K562 (cell line): ENCODE data around the gene TMEM88. TPM values are rescaled to one million over a fixed set of nuclear protein-coding genes. Genes with fewer than 3 reads are reported as not detected.

Source experiments
- BACH1 ChIP-seq: fragments of 200-800 bp; sonication (Bioruptor generic); IDR thresholded peaks from 2 replicates; pipeline ENCODE4 v1.6.1; 2016; ENCODE audit warnings: missing genetic modification characterization, missing compliant biosample characterization
- CAMTA2 ChIP-seq: fragments of 250-450 bp; sonication (Bioruptor Pico); conservative IDR thresholded peaks from 2 replicates; pipeline ENCODE4 v1.5.1; 2022
- CCNT2 ChIP-seq: IDR thresholded peaks from 2 replicates; pipeline ENCODE4 v1.6.1; 2011; ENCODE audit warnings: borderline replicate concordance, low read depth, mild to moderate bottlenecking, moderate library complexity, mixed read lengths, low read length; ENCODE audit not compliant: insufficient read length; ENCODE audit errors: extremely low read depth
- DACH1 ChIP-seq: fragments of 450-650 bp; IDR thresholded peaks from 2 replicates; pipeline ENCODE4 v1.6.1; 2018; ENCODE audit not compliant: partially characterized antibody
- ETS2 ChIP-seq: IDR thresholded peaks from 2 replicates; pipeline ENCODE4 v1.6.1; 2016; ENCODE audit warnings: borderline replicate concordance, missing genetic modification characterization, mild to moderate bottlenecking, moderate library complexity, missing compliant biosample characterization; ENCODE audit not compliant: poor library complexity, severe bottlenecking
- GATAD2A ChIP-seq: fragments of 450-650 bp; IDR thresholded peaks from 2 replicates; pipeline ENCODE4 v1.6.1; 2017
- IRF2 ChIP-seq: sonication (generic); formaldehyde crosslinking; IDR thresholded peaks from 2 replicates; pipeline ENCODE4 v1.8.1; 2022; ENCODE audit warnings: mild to moderate bottlenecking, missing genetic modification reagents
- MAZ ChIP-seq, 2 experiments: fragments of 450-650 bp in 1 of 2; sonication (generic) in 1 of 2; formaldehyde crosslinking; IDR thresholded peaks in 1 of 2; conservative IDR thresholded peaks in 1 of 2; 2 replicates each; pipeline versions ENCODE4 v1.4.0 to v1.5.0; 2020; ENCODE audit warnings: mild to moderate bottlenecking in 1 of 2, missing genetic modification reagents in 1 of 2
- POLR2B ChIP-seq: fragments of 450-650 bp; IDR thresholded peaks from 2 replicates; pipeline ENCODE4 v1.6.1; 2018; ENCODE audit warnings: low read depth; ENCODE audit not compliant: partially characterized antibody
- RBBP5 ChIP-seq: fragments of 200-600 bp; sonication (generic); IDR thresholded peaks from 2 replicates; pipeline ENCODE4 v1.6.1; 2012; ENCODE audit warnings: borderline replicate concordance, mild to moderate bottlenecking, low read length, control low read depth, inconsistent platforms; ENCODE audit not compliant: insufficient read depth, poor library complexity, severe bottlenecking
- RFX1 ChIP-seq: fragments of 450-650 bp; IDR thresholded peaks from 2 replicates; pipeline ENCODE4 v1.6.1; 2016; ENCODE audit warnings: mild to moderate bottlenecking, moderate library complexity
- SRF ChIP-seq, 2 experiments: fragments of 250-450, 450-650 bp in 1 of 2; sonication (Bioruptor Pico) in 1 of 2; sonication (generic) in 1 of 2; formaldehyde crosslinking; IDR thresholded peaks; 2 replicates each; pipeline versions ENCODE4 v1.5.0 to v1.5.1; 2020 to 2022; ENCODE audit warnings: mild to moderate bottlenecking in 1 of 2, missing genetic modification reagents in 1 of 2
- XRCC5 ChIP-seq: fragments of 200-400 bp; formaldehyde crosslinking; IDR thresholded peaks from 2 replicates; pipeline ENCODE4 v1.6.1; 2017; ENCODE audit warnings: low read depth, mild to moderate bottlenecking, low read length
- ZNF232 ChIP-seq: sonication (generic); formaldehyde crosslinking; IDR thresholded peaks from 2 replicates; pipeline ENCODE4 v1.8.0; 2022; ENCODE audit warnings: mild to moderate bottlenecking, missing genetic modification reagents
- ZNF384 ChIP-seq: IDR thresholded peaks from 2 replicates; pipeline ENCODE4 v1.6.1; 2012; ENCODE audit warnings: low read depth, low read length, improper control_type of control experiment
- ZNF57 ChIP-seq: fragments of 450-650 bp; formaldehyde crosslinking; IDR thresholded peaks from 2 replicates; pipeline ENCODE4 v1.4.0; 2020; ENCODE audit warnings: mild to moderate bottlenecking, moderate library complexity
- ZNF764 ChIP-seq: fragments of 250-450 bp; sonication (Bioruptor Pico); IDR thresholded peaks from 2 replicates; pipeline ENCODE4 v1.4.0; 2020; ENCODE audit warnings: low read depth, mild to moderate bottlenecking, moderate library complexity
- ZSCAN32 ChIP-seq: fragments of 450-650 bp; formaldehyde crosslinking; IDR thresholded peaks from 2 replicates; pipeline ENCODE4 v1.4.0; 2020; ENCODE audit warnings: mild to moderate bottlenecking, moderate library complexity
- polyA plus RNA-seq, 8 experiments: library from polyadenylated mRNA; depleted of rRNA in 4 of 8; stranded (reverse) in 5 of 8; unstranded in 3 of 8; fragments of >200 nt; fragmentation: Nextera tagmentation in 2 of 8; fragmentation: Illumina TruSeq in 1 of 8; extraction: Ambion mirVana in 2 of 8; extraction: Trizol in 1 of 8; gene quantifications; 2 replicates each; pipeline versions ENCODE4 v1.2.1 to v1.2.3, GENCODE V29; 2011 to 2014; ENCODE audit warnings: inconsistent platforms in 1 of 8, missing spikeins in 1 of 8
- total RNA-seq, 7 experiments: library from RNA; depleted of rRNA in 6 of 7; stranded (reverse); fragments of >200 nt in 6 of 7; fragmentation: Illumina TruSeq in 2 of 7; extraction: Trizol in 2 of 7; gene quantifications; 2 replicates each; pipeline versions ENCODE4 v1.2.1 to v1.2.3, GENCODE V29; 2011 to 2021; ENCODE audit warnings: low replicate concordance in 1 of 7
- TF ChIP-seq, protein P1 (sequence below): sonication (generic); formaldehyde crosslinking; IDR thresholded peaks from 2 replicates; pipeline ENCODE4 v1.8.0; 2022; ENCODE audit warnings: mild to moderate bottlenecking, low read depth, missing genetic modification reagents
- TF ChIP-seq, protein P2 (sequence below): fragments of 450-650 bp; IDR thresholded peaks from 2 replicates; pipeline ENCODE4 v1.6.1; 2016; ENCODE audit warnings: mild to moderate bottlenecking
- TF ChIP-seq, protein P3 (sequence below): fragments of 450-650 bp; IDR thresholded peaks from 2 replicates; pipeline ENCODE4 v1.6.1; 2014; ENCODE audit warnings: low read depth, mild to moderate bottlenecking, moderate library complexity, borderline replicate concordance
- TF ChIP-seq, protein P4 (sequence below): conservative IDR thresholded peaks from 2 replicates; pipeline ENCODE4 v1.6.1; 2011; ENCODE audit warnings: low read depth, mild to moderate bottlenecking, low read length; ENCODE audit not compliant: control insufficient read depth

The TMEM88 gene
- total and polyA plus RNA-seq, 9 of the 15 experiments (the other 6 are each of a cell fraction or from before 2014, with no cell fraction given), result 0.10 to 1.4 (median 0.36) TPM; not detected in 3

DNA sequence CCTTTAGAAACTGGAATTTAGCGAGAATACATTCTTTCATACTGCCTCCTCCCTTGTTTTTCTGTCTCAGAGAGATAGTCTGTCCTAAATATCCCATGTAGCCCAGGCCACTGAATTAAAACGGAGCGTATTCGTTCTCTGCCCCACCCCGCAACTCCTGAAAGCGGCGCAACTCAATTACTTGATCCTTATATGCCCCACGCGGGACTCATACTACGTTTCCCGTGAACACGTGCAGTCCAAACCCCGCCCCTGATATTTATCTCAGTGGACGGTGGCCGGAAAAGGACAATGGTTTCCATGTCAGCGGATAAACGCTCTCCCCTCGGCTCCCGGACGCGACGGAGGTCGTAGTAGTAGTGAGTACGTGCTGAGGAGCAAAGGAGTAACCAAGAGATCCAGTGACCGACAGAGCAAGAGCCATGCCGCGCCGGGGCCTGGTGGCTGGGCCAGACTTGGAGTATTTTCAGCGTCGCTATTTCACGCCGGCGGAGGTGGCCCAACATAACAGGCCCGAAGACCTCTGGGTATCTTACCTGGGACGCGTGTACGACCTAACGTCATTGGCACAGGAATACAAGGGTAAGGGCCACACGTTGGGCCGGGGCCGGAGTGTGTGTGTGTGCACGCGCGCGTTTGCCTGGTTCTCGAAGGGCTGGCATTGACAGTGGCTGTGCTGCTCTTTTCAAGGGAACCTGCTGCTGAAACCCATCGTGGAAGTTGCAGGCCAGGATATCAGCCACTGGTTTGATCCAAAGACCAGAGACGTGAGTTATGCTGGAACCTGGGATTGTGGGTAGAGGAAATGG is 3.1 kb downstream of the TMEM88 start, which contains the start of gene CYB5D1 (continued):
- TF ChIP-seq, protein P1, sequence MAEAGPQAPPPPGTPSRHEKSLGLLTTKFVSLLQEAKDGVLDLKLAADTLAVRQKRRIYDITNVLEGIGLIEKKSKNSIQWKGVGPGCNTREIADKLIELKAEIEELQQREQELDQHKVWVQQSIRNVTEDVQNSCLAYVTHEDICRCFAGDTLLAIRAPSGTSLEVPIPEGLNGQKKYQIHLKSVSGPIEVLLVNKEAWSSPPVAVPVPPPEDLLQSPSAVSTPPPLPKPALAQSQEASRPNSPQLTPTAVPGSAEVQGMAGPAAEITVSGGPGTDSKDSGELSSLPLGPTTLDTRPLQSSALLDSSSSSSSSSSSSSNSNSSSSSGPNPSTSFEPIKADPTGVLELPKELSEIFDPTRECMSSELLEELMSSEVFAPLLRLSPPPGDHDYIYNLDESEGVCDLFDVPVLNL (CRISPR knock-in tag), result no peak
- no peak for TF ChIP-seq CCNT2
- TF ChIP-seq ZNF384, result no peak
- no peak for TF ChIP-seq RBBP5
- TF ChIP-seq, protein P2, sequence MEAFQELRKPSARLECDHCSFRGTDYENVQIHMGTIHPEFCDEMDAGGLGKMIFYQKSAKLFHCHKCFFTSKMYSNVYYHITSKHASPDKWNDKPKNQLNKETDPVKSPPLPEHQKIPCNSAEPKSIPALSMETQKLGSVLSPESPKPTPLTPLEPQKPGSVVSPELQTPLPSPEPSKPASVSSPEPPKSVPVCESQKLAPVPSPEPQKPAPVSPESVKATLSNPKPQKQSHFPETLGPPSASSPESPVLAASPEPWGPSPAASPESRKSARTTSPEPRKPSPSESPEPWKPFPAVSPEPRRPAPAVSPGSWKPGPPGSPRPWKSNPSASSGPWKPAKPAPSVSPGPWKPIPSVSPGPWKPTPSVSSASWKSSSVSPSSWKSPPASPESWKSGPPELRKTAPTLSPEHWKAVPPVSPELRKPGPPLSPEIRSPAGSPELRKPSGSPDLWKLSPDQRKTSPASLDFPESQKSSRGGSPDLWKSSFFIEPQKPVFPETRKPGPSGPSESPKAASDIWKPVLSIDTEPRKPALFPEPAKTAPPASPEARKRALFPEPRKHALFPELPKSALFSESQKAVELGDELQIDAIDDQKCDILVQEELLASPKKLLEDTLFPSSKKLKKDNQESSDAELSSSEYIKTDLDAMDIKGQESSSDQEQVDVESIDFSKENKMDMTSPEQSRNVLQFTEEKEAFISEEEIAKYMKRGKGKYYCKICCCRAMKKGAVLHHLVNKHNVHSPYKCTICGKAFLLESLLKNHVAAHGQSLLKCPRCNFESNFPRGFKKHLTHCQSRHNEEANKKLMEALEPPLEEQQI, result no peak
- TF ChIP-seq RFX1, result peak; percentile 62
- no peak for TF ChIP-seq GATAD2A
- no peak for TF ChIP-seq ZNF764 (CRISPR knock-in tag)
- TF ChIP-seq, protein P3, sequence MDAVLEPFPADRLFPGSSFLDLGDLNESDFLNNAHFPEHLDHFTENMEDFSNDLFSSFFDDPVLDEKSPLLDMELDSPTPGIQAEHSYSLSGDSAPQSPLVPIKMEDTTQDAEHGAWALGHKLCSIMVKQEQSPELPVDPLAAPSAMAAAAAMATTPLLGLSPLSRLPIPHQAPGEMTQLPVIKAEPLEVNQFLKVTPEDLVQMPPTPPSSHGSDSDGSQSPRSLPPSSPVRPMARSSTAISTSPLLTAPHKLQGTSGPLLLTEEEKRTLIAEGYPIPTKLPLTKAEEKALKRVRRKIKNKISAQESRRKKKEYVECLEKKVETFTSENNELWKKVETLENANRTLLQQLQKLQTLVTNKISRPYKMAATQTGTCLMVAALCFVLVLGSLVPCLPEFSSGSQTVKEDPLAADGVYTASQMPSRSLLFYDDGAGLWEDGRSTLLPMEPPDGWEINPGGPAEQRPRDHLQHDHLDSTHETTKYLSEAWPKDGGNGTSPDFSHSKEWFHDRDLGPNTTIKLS, result no peak
- TF ChIP-seq XRCC5, result no peak
- TF ChIP-seq ZNF57 (CRISPR knock-in tag), result no peak
- no peak for TF ChIP-seq SRF (CRISPR knock-in tag; IDR thresholded peaks at IDR 0.05)
- no peak for TF ChIP-seq IRF2 (CRISPR knock-in tag)
- no peak for TF ChIP-seq ZSCAN32
- TF ChIP-seq, protein P4, sequence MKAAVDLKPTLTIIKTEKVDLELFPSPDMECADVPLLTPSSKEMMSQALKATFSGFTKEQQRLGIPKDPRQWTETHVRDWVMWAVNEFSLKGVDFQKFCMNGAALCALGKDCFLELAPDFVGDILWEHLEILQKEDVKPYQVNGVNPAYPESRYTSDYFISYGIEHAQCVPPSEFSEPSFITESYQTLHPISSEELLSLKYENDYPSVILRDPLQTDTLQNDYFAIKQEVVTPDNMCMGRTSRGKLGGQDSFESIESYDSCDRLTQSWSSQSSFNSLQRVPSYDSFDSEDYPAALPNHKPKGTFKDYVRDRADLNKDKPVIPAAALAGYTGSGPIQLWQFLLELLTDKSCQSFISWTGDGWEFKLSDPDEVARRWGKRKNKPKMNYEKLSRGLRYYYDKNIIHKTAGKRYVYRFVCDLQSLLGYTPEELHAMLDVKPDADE, result 0 out of 2 replicates have a peak, but pooled peaks have one; percentile 46
- TF ChIP-seq CAMTA2 (CRISPR knock-in tag), result no peak
- TF ChIP-seq DACH1, result no peak
- no peak for TF ChIP-seq MAZ (CRISPR knock-in tag; conservative IDR thresholded peaks at IDR 0.05 in 1 of 2, IDR thresholded peaks at IDR 0.05 in 1 of 2)
- TF ChIP-seq BACH1 (tag), result no peak
- no peak for TF ChIP-seq ZNF232 (CRISPR knock-in tag)
- no peak for TF ChIP-seq ETS2 (tag)
- peak; percentile 66 for TF ChIP-seq POLR2B
